Measurements from ENCODE around the gene SLAMF9.

SLAMF9 gene

DNA sequence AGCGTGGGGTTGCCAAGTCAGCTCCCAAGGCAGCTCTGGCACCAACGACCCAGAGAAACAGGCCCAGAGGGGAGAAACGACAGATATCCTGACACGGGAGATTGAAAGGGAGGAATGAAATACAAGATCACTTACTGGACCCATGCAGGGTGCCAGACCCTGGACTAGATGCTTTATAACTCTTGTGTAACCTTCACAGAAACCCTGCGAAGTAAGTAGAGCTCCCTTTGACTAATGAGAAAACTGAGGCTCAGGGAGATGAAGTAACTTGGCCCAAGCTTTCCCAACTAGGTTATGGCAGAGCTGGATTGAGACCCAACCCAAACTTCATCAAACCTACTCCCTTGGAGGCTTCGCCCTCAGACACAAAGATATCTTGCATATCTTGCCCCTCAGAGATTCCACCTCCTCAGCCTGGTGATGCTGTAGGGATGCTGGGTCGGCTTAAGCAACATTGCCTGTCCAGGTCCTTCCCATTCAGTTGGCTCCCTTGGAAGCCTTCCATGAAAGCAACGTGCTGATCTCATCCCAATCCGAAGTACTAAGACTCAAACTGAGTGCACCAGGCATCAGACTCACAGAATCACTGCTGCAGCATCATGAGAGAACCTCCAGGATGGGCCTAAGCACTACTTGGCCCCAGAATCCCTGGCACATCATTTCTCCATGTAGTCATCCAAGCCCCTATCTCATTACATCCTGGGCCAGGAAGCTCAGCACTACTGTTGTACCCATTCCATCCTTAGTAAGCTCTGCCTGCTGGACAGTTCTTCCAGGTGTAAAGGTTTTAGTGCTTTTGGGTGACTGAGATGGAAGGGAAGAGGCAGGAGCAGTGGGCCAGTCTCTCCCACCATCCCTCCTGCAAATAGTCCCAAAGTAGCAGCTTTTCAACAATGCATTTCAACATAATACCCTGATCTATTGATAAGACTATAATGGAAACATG, 7.5 kb downstream of the SLAMF9 start:
- peaks cover 81% of the 10 kb centered on the region for H3K27me3 Mint-ChIP-seq (ENCODE audit: low read depth)
- no peaks in the 10 kb centered on the region for H3K9me3 Mint-ChIP-seq
- no peaks in the 10 kb centered on the region for H3K36me3 Mint-ChIP-seq (ENCODE audit: low read depth)
- H3K27ac Mint-ChIP-seq, result no peak overlapping the region
- no peak overlapping the region for H3K4me3 Mint-ChIP-seq
- peaks cover 5% of the 10 kb centered on the region for H3K4me1 Mint-ChIP-seq (ENCODE audit: low read depth)

- H3K9me3 Mint-ChIP-seq, result no peaks in the 10 kb centered on the region
- peaks cover 5% of the 10 kb centered on the region for H3K4me1 Mint-ChIP-seq (ENCODE audit: low read depth)
- no peak within 1 kb of the TSS for H3K27ac Mint-ChIP-seq
- H3K36me3 Mint-ChIP-seq (ENCODE audit: low read depth), result no peaks in the 10 kb centered on the region
- H3K27me3 Mint-ChIP-seq (ENCODE audit: low read depth), result peaks cover 78% of the 10 kb centered on the region
- peak within 1 kb of the TSS; percentile 3 for H3K4me3 Mint-ChIP-seq
These were observed 8.4 kb downstream of the SLAMF9 start, which contains the start of gene IGSF9 for GRCh38 chr1:159945483-159946241. IGSF9 (minus strand) TSS chr1:159945613; CDS start chr1:159943454, 2,159 bp downstream.

- Mint-ChIP-seq H3K9me3 (no peaks in the 10 kb centered on the region), H3K27ac (no peak overlapping the region), H3K36me3 (ENCODE audit: low read depth) (no peaks in the 10 kb centered on the region), H3K27me3 (ENCODE audit: low read depth) (peaks cover 75% of the 10 kb centered on the region), H3K4me3 (peak overlapping the region; percentile 3), H3K4me1 (ENCODE audit: low read depth) (peaks cover 3% of the 10 kb centered on the region)
These were observed 9.2 kb downstream of the SLAMF9 start for GRCh38 chr1:159944623-159945455.

- Mint-ChIP-seq H3K36me3 (ENCODE audit: low read depth) (no peaks in the 10 kb centered on the region), H3K9me3 (no peaks in the 10 kb centered on the region), H3K27ac (no peak overlapping the region), H3K27me3 (ENCODE audit: low read depth) (peaks cover 73% of the 10 kb centered on the region), H3K4me1 (ENCODE audit: low read depth) (peaks cover 3% of the 10 kb centered on the region), H3K4me3 (no peak overlapping the region)
These were observed 10.0 kb downstream of the SLAMF9 start for GRCh38 chr1:159943908-159944622.

- Mint-ChIP-seq H3K27ac (no peak overlapping the region), H3K4me3 (no peak overlapping the region), H3K36me3 (ENCODE audit: low read depth) (no peaks in the 10 kb centered on the region), H3K4me1 (ENCODE audit: low read depth) (peaks cover 5% of the 10 kb centered on the region), H3K27me3 (ENCODE audit: low read depth) (peaks cover 70% of the 10 kb centered on the region), H3K9me3 (no peaks in the 10 kb centered on the region)
These were observed 10.8 kb downstream of the SLAMF9 start for GRCh38 chr1:159943278-159943640.

DNA sequence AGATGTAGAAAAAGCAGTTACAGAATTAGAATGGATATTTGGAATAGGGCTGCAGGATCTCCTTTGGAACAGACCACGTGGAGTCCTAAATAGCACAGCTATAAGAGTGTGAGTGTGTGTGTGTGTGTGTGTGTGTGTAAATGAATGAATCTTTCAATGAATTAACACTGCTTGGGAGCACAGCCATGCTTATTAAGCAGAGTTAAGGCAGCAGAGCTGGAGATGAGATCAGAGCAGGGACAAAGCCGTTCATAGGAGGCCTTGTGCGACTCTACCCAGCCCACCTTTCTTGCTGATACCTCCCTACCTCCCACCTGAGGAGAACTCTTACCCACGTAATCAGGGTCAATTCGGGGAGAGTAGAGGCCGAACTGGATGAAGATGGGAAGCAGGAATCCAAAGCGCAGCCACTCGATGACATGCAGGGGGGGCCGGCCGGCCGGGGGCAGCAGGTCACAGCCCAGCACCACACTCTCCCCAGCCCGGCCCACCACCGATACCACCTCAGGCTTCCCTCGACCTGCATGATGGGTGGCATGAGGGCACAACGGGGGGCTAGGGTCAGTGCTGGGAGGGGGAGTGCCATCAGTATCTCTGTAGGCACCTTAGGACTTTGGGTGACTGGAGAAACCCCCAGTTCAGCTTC, 11.3 kb downstream of the SLAMF9 start:
- H3K4me1 Mint-ChIP-seq (ENCODE audit: low read depth), result peaks cover 10% of the 10 kb centered on the region
- H3K27me3 Mint-ChIP-seq (ENCODE audit: low read depth), result peaks cover 65% of the 10 kb centered on the region
- H3K4me3 Mint-ChIP-seq, result no peak overlapping the region
- no peaks in the 10 kb centered on the region for H3K36me3 Mint-ChIP-seq (ENCODE audit: low read depth)
- no peak overlapping the region for H3K27ac Mint-ChIP-seq
- H3K9me3 Mint-ChIP-seq, result no peaks in the 10 kb centered on the region

GRCh38 chr1:159941591-159942560, 12.2 kb downstream of the SLAMF9 start:
- peaks cover 58% of the 10 kb centered on the region for H3K27me3 Mint-ChIP-seq (ENCODE audit: low read depth)
- H3K36me3 Mint-ChIP-seq (ENCODE audit: low read depth), result no peaks in the 10 kb centered on the region
- no peaks in the 10 kb centered on the region for H3K9me3 Mint-ChIP-seq
- no peak overlapping the region for H3K4me3 Mint-ChIP-seq
- no peak overlapping the region for H3K27ac Mint-ChIP-seq
- H3K4me1 Mint-ChIP-seq (ENCODE audit: low read depth), result peaks cover 14% of the 10 kb centered on the region

DNA sequence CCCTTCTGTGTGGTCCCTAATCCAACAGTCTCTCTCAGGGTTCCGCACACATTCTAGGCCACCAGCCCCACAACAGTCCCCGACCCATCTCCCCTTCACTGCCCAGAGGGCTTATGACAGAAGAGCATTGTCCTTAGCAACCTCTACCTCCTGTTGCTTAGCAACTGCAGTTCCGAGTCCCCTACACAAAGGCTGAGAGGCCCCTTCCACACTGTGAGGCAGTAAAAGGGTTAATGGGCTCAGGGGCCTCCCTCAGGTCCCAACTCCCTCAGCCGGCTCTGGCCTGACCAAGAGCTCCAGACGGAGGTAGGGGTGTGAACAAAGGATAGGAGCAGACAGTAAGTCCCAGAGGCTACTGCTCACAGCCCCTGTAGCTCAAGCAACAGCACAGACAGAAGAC, 12.9 kb downstream of the SLAMF9 start:
- H3K4me1 Mint-ChIP-seq (ENCODE audit: low read depth), result peaks cover 14% of the 10 kb centered on the region
- no peak overlapping the region for H3K4me3 Mint-ChIP-seq
- no peaks in the 10 kb centered on the region for H3K36me3 Mint-ChIP-seq (ENCODE audit: low read depth)
- peaks cover 53% of the 10 kb centered on the region for H3K27me3 Mint-ChIP-seq (ENCODE audit: low read depth)
- no peak overlapping the region for H3K27ac Mint-ChIP-seq
- H3K9me3 Mint-ChIP-seq, result no peaks in the 10 kb centered on the region

DNA sequence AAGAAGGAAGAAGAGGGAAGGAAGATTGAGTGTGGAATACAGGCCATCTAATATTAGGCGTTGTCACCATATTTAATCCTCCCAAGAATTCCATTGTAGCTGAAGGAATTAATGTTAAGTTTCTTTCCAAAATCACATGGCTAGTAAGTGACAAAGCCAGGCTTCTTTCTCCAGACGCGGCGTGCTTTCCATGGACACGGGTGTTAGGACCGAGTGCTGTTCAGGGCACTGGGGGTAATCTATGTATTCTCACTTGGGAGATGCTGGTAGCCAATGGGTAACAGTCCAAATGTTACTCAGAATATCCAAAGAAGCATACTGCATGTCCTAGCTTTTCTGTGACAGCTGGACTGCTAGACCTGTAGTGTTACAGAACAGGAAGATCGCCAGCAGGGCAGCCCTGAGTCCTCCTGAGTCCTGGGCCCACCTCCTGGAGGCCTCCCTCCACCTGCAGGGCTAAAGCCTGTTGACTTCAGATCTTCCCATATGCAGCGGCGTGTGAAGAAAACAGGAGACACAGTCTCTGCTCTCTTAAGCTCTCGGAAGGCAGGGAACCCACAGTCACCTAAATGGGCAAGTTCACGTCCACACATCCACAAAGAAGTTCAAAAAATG, 13.9 kb downstream of the SLAMF9 start:
- H3K27me3 Mint-ChIP-seq (ENCODE audit: low read depth), result peaks cover 55% of the 10 kb centered on the region
- H3K4me1 Mint-ChIP-seq (ENCODE audit: low read depth), result peaks cover 11% of the 10 kb centered on the region
- H3K9me3 Mint-ChIP-seq, result no peaks in the 10 kb centered on the region
- no peaks in the 10 kb centered on the region for H3K36me3 Mint-ChIP-seq (ENCODE audit: low read depth)
- no peak overlapping the region for H3K27ac Mint-ChIP-seq
- no peak overlapping the region for H3K4me3 Mint-ChIP-seq

DNA sequence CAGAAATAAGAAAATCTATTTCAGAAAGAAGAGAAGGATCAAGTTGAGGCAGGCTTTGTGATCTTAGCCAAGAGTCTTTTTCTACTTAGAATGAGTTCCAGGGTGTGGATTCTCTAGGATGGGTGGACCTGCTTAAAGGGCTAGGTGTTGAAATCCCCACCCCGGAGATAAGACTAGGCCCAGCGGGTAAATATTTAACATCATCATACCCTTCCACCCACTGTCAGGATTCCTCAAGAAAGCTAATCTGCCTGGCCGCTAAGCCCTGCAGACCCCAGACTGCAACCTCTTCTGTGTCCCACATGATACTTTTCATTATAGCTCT, 14.4 kb downstream of the SLAMF9 start:
- Mint-ChIP-seq H3K27me3 (ENCODE audit: low read depth) (peaks cover 55% of the 10 kb centered on the region), H3K4me3 (no peak overlapping the region), H3K4me1 (ENCODE audit: low read depth) (peaks cover 11% of the 10 kb centered on the region), H3K9me3 (no peaks in the 10 kb centered on the region), H3K36me3 (ENCODE audit: low read depth) (no peaks in the 10 kb centered on the region), H3K27ac (no peak overlapping the region)

DNA sequence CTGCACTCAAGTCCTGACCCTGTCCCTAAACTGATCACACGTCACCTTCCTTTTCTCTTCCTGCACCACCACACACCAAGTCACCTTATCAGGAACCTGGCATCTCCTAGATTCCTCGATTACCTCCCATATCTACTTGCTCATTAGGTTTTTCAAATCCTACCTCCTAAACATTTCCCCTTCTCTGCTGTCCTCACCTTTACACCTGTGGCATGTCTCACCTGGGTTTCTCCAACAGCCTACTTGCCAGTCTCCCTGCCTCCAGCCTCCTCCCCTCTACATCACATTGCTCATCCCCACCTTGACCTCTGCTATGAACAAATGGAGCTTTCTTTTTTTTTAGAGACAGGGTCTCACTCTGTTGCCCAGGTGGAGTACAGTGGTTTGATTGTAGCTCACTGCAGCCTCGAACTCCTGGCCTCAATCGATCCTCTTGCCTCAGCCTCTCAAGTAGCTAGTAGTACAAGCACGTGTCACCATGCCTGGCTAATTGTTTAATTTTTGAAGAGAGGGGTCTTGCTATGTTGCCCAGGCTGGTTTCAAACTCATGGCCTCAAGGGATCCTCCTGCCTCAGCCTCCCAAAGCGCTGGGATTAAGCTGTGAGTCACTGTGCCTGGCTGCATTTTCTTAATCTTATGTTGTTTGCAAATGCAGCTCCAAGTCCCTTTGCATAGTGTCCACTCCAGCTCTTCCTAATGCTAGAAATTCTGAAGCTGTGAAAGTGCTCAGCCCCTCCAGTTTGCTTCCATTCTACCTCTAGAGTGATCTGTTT, 14.9 kb downstream of the SLAMF9 start:
- H3K27ac Mint-ChIP-seq, result no peak overlapping the region
- H3K27me3 Mint-ChIP-seq (ENCODE audit: low read depth), result peaks cover 50% of the 10 kb centered on the region
- no peaks in the 10 kb centered on the region for H3K9me3 Mint-ChIP-seq
- H3K4me1 Mint-ChIP-seq (ENCODE audit: low read depth), result peaks cover 11% of the 10 kb centered on the region
- no peaks in the 10 kb centered on the region for H3K36me3 Mint-ChIP-seq (ENCODE audit: low read depth)
- no peak overlapping the region for H3K4me3 Mint-ChIP-seq
